HEK293 (cell line): Measurements from ENCODE around the gene LYST.

ENCODE experiments used
- BCL11B ChIP-seq: fragments of 450-650 bp; formaldehyde crosslinking; IDR thresholded peaks from 2 replicates; pipeline ENCODE4 v1.5.1; 2016; ENCODE audit warnings: low read depth, missing biosample characterization, missing genetic modification characterization
- GLIS2 ChIP-seq: fragments of 450-650 bp; formaldehyde crosslinking; IDR thresholded peaks from 2 replicates; pipeline ENCODE4 v1.5.1; 2016; ENCODE audit warnings: missing biosample characterization, missing genetic modification characterization
- IKZF3 ChIP-seq: fragments of 450-650 bp; IDR thresholded peaks from 2 replicates; pipeline ENCODE4 v1.5.0; 2018; ENCODE audit warnings: missing biosample characterization, mild to moderate bottlenecking, missing genetic modification characterization, moderate library complexity
- KLF9 ChIP-seq: fragments of 450-650 bp; formaldehyde crosslinking; IDR thresholded peaks from 2 replicates; pipeline ENCODE4 v1.5.1; 2016; ENCODE audit warnings: missing biosample characterization, missing genetic modification characterization, low read depth
- RBAK ChIP-seq: fragments of 450-650 bp; formaldehyde crosslinking; IDR thresholded peaks from 2 replicates; pipeline ENCODE4 v1.5.1; 2016; ENCODE audit warnings: missing biosample characterization, missing genetic modification characterization
- SCRT1 ChIP-seq: fragments of 450-650 bp; formaldehyde crosslinking; IDR thresholded peaks from 2 replicates; pipeline ENCODE4 v1.5.1; 2016; ENCODE audit warnings: missing biosample characterization, missing genetic modification characterization, borderline replicate concordance
- SP3 ChIP-seq: fragments of 450-650 bp; formaldehyde crosslinking; IDR thresholded peaks from 2 replicates; pipeline ENCODE4 v1.5.1; 2016; ENCODE audit warnings: missing biosample characterization, missing genetic modification characterization
- ZBTB48 ChIP-seq: fragments of 450-650 bp; formaldehyde crosslinking; IDR thresholded peaks from 2 replicates; pipeline ENCODE4 v1.5.1; 2016; ENCODE audit warnings: missing biosample characterization, missing genetic modification characterization
- ZFHX2 ChIP-seq: fragments of 450-650 bp; formaldehyde crosslinking; conservative IDR thresholded peaks from 2 replicates; pipeline ENCODE4 v1.5.1; 2016; ENCODE audit warnings: missing biosample characterization, missing genetic modification characterization
- ZNF248 ChIP-seq: fragments of 450-650 bp; formaldehyde crosslinking; IDR thresholded peaks from 2 replicates; pipeline ENCODE4 v1.5.1; 2017; ENCODE audit warnings: missing biosample characterization, missing genetic modification characterization
- ZNF280C ChIP-seq: fragments of 450-650 bp; formaldehyde crosslinking; IDR thresholded peaks from 2 replicates; pipeline ENCODE4 v1.5.1; 2016; ENCODE audit warnings: missing biosample characterization, missing genetic modification characterization
- ZNF280D ChIP-seq: fragments of 450-650 bp; formaldehyde crosslinking; IDR thresholded peaks from 2 replicates; pipeline ENCODE4 v1.5.1; 2016; ENCODE audit warnings: missing biosample characterization, missing genetic modification characterization
- ZNF324 ChIP-seq: fragments of 450-650 bp; formaldehyde crosslinking; IDR thresholded peaks from 2 replicates; pipeline ENCODE4 v1.5.1; 2016; ENCODE audit warnings: missing biosample characterization, missing genetic modification characterization
- ZNF341 ChIP-seq: fragments of 450-650 bp; formaldehyde crosslinking; IDR thresholded peaks from 2 replicates; pipeline ENCODE4; 2016; ENCODE audit warnings: low read depth, missing biosample characterization, missing genetic modification characterization
- ZNF366 ChIP-seq: fragments of 450-650 bp; formaldehyde crosslinking; conservative IDR thresholded peaks from 2 replicates; pipeline ENCODE4 v1.5.1; 2016; ENCODE audit warnings: missing biosample characterization, missing genetic modification characterization
- ZNF394 ChIP-seq: fragments of 450-650 bp; formaldehyde crosslinking; IDR thresholded peaks from 2 replicates; pipeline ENCODE4 v1.5.1; 2016; ENCODE audit warnings: missing biosample characterization, missing genetic modification characterization, mild to moderate bottlenecking, moderate library complexity, borderline replicate concordance
- ZNF404 ChIP-seq: fragments of 450-650 bp; formaldehyde crosslinking; IDR thresholded peaks from 2 replicates; pipeline ENCODE4 v1.5.1; 2017; ENCODE audit warnings: missing biosample characterization, missing genetic modification characterization
- ZNF48 ChIP-seq: fragments of 450-650 bp; formaldehyde crosslinking; IDR thresholded peaks from 2 replicates; pipeline ENCODE4 v1.5.1; 2016; ENCODE audit warnings: missing biosample characterization, missing genetic modification characterization
- ZNF571 ChIP-seq: fragments of 450-650 bp; formaldehyde crosslinking; IDR thresholded peaks from 2 replicates; pipeline ENCODE4 v1.5.0; 2017; ENCODE audit warnings: missing biosample characterization, missing genetic modification characterization
- ZNF585B ChIP-seq: fragments of 450-650 bp; formaldehyde crosslinking; IDR thresholded peaks from 2 replicates; pipeline ENCODE4 v1.5.1; 2016; ENCODE audit warnings: missing biosample characterization, missing genetic modification characterization
- ZNF596 ChIP-seq: fragments of 450-650 bp; IDR thresholded peaks from 2 replicates; pipeline ENCODE4 v1.5.0; 2018; ENCODE audit warnings: missing biosample characterization, mild to moderate bottlenecking, missing genetic modification characterization, moderate library complexity
- ZNF624 ChIP-seq: fragments of 450-650 bp; formaldehyde crosslinking; IDR thresholded peaks from 2 replicates; pipeline ENCODE4 v1.5.1; 2017; ENCODE audit warnings: missing biosample characterization, missing genetic modification characterization
- ZNF692 ChIP-seq: fragments of 450-650 bp; formaldehyde crosslinking; IDR thresholded peaks from 2 replicates; pipeline ENCODE4 v1.5.1; 2016; ENCODE audit warnings: missing biosample characterization, missing genetic modification characterization
- ZNF792 ChIP-seq: fragments of 450-650 bp; formaldehyde crosslinking; IDR thresholded peaks from 2 replicates; pipeline ENCODE4 v1.5.1; 2016; ENCODE audit warnings: missing biosample characterization, missing genetic modification characterization
- ZNF830 ChIP-seq: fragments of 450-650 bp; IDR thresholded peaks from 2 replicates; pipeline ENCODE4 v1.5.0; 2018; ENCODE audit warnings: missing biosample characterization, missing genetic modification characterization, low read depth, mild to moderate bottlenecking, moderate library complexity
- ZXDB ChIP-seq: fragments of 450-650 bp; formaldehyde crosslinking; IDR thresholded peaks from 2 replicates; pipeline ENCODE4 v1.5.1; 2016; ENCODE audit warnings: missing biosample characterization, missing genetic modification characterization
- TF ChIP-seq, protein P1 (sequence below): fragments of 450-650 bp; formaldehyde crosslinking; IDR thresholded peaks from 2 replicates; pipeline ENCODE4 v1.5.1; 2016; ENCODE audit warnings: missing biosample characterization, missing genetic modification characterization
- TF ChIP-seq, protein P2 (sequence below): fragments of 450-650 bp; formaldehyde crosslinking; IDR thresholded peaks from 2 replicates; pipeline ENCODE4 v1.5.1; 2016; ENCODE audit warnings: missing biosample characterization, missing genetic modification characterization
- TF ChIP-seq, protein P3 (sequence below): fragments of 450-650 bp; formaldehyde crosslinking; IDR thresholded peaks from 2 replicates; pipeline ENCODE4 v1.5.1; 2016; ENCODE audit warnings: missing biosample characterization, missing genetic modification characterization

Gene LYST

GRCh38 chr1:235910357-235911299, 43.9 kb upstream of the LYST start (continued):
- peak; percentile 55 for TF ChIP-seq ZFHX2 (tag by site-specific recombination)
- TF ChIP-seq, protein P1, sequence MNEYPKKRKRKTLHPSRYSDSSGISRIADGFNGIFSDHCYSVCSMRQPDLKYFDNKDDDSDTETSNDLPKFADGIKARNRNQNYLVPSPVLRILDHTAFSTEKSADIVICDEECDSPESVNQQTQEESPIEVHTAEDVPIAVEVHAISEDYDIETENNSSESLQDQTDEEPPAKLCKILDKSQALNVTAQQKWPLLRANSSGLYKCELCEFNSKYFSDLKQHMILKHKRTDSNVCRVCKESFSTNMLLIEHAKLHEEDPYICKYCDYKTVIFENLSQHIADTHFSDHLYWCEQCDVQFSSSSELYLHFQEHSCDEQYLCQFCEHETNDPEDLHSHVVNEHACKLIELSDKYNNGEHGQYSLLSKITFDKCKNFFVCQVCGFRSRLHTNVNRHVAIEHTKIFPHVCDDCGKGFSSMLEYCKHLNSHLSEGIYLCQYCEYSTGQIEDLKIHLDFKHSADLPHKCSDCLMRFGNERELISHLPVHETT (tag by site-specific recombination) = peak; percentile 87
- TF ChIP-seq, protein P2, sequence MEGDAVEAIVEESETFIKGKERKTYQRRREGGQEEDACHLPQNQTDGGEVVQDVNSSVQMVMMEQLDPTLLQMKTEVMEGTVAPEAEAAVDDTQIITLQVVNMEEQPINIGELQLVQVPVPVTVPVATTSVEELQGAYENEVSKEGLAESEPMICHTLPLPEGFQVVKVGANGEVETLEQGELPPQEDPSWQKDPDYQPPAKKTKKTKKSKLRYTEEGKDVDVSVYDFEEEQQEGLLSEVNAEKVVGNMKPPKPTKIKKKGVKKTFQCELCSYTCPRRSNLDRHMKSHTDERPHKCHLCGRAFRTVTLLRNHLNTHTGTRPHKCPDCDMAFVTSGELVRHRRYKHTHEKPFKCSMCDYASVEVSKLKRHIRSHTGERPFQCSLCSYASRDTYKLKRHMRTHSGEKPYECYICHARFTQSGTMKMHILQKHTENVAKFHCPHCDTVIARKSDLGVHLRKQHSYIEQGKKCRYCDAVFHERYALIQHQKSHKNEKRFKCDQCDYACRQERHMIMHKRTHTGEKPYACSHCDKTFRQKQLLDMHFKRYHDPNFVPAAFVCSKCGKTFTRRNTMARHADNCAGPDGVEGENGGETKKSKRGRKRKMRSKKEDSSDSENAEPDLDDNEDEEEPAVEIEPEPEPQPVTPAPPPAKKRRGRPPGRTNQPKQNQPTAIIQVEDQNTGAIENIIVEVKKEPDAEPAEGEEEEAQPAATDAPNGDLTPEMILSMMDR (tag by site-specific recombination) = no peak
- TF ChIP-seq ZNF404 = no peak
- peak; percentile 65 for TF ChIP-seq ZNF692 (tag by site-specific recombination)
- TF ChIP-seq ZNF571 (tag by site-specific recombination) = no peak
- no peak for TF ChIP-seq ZNF48 (tag by site-specific recombination)
- TF ChIP-seq ZNF596 (tag by site-specific recombination) = no peak
- TF ChIP-seq IKZF3 = peak; percentile 91
- no peak for TF ChIP-seq RBAK (tag by site-specific recombination)
- no peak for TF ChIP-seq BCL11B (tag by site-specific recombination)
- TF ChIP-seq ZNF324 (tag by site-specific recombination) = no peak; the same call in none of the 2 replicates
- no peak for TF ChIP-seq ZNF585B (tag by site-specific recombination)
- TF ChIP-seq GLIS2 (tag by site-specific recombination) = peak; percentile 82
- TF ChIP-seq ZNF830 (tag by site-specific recombination) = no peak
- 0 out of 2 replicates have a peak, but pooled peaks have one; percentile 27 for TF ChIP-seq ZNF792 (tag by site-specific recombination)
- TF ChIP-seq KLF9 (tag by site-specific recombination) = no peak
- no peak for TF ChIP-seq ZXDB (tag by site-specific recombination)
- TF ChIP-seq ZNF341 (tag by site-specific recombination) = peak; percentile 84
- TF ChIP-seq ZBTB48 (tag by site-specific recombination) = no peak
- TF ChIP-seq ZNF280C (tag by site-specific recombination) = no peak
- 0 out of 2 replicates have a peak, but pooled peaks have one; percentile 7 for TF ChIP-seq ZNF280D (tag by site-specific recombination)
- no peak for TF ChIP-seq ZNF248 (tag by site-specific recombination)
- TF ChIP-seq ZNF624 (tag by site-specific recombination) = no peak
- TF ChIP-seq, protein P3, sequence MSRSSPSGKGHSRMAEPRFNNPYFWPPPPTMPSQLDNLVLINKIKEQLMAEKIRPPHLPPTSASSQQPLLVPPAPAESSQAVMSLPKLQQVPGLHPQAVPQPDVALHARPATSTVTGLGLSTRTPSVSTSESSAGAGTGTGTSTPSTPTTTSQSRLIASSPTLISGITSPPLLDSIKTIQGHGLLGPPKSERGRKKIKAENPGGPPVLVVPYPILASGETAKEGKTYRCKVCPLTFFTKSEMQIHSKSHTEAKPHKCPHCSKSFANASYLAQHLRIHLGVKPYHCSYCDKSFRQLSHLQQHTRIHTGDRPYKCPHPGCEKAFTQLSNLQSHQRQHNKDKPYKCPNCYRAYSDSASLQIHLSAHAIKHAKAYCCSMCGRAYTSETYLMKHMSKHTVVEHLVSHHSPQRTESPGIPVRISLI (tag by site-specific recombination) = peak; percentile 96
- TF ChIP-seq ZNF394 (tag by site-specific recombination) = peak; percentile 67; the same call in 1 of the 2 replicates
- peak; percentile 66 for TF ChIP-seq SP3 (tag by site-specific recombination)
- peak; percentile 96 for TF ChIP-seq ZNF366 (tag by site-specific recombination)
- TF ChIP-seq SCRT1 (tag by site-specific recombination) = no peak
